Osteoblast (primary cell): ENCODE data around the gene SLC22A12. TPM values are rescaled to one million over a fixed set of nuclear protein-coding genes. Genes with fewer than 3 reads are reported as not detected.

ENCODE experiments used
- DNase-seq: peaks from one replicate; pipeline ENCODE4 v3.0.0; 2011; ENCODE audit warnings: low spot score, mixed read lengths; ENCODE audit not compliant: insufficient read length; ENCODE audit errors: missing footprints
- H2AFZ ChIP-seq: 2 replicates; pipeline ENCODE4 v1.6.0; 2011; ENCODE audit warnings: mild to moderate bottlenecking, low read length
- H3K27ac ChIP-seq: 2 replicates; pipeline ENCODE4 v1.5.1; 2011; ENCODE audit warnings: mild to moderate bottlenecking, low read depth, low read length, moderate library complexity
- H3K27me3 ChIP-seq: 2 replicates; pipeline ENCODE4 v1.6.0; 2012; ENCODE audit warnings: mild to moderate bottlenecking, control low read depth, inconsistent platforms, low read length, moderate library complexity; ENCODE audit not compliant: insufficient read depth
- H3K36me3 ChIP-seq: 2 replicates; pipeline ENCODE4 v1.5.1; 2011; ENCODE audit warnings: mild to moderate bottlenecking, low read length, control low read depth, moderate library complexity; ENCODE audit not compliant: insufficient read depth
- H3K4me1 ChIP-seq: 2 replicates; pipeline ENCODE4 v1.5.1; 2011; ENCODE audit warnings: mild to moderate bottlenecking, low read length, control low read depth, moderate library complexity; ENCODE audit not compliant: insufficient read depth
- H3K4me2 ChIP-seq: 2 replicates; pipeline ENCODE4 v1.6.0; 2011; ENCODE audit warnings: mild to moderate bottlenecking, low read length; ENCODE audit not compliant: insufficient read depth
- H3K4me3 ChIP-seq: fragments of 200-600 bp; sonication (generic); 3 replicates; pipeline ENCODE4 v1.5.1; 2012; ENCODE audit warnings: mild to moderate bottlenecking, low read length, inconsistent platforms; ENCODE audit not compliant: insufficient read depth
- H3K79me2 ChIP-seq: 2 replicates; pipeline ENCODE4 v1.6.0; 2012; ENCODE audit warnings: mild to moderate bottlenecking, low read length, control low read depth, inconsistent platforms; ENCODE audit not compliant: insufficient read depth
- H3K9me3 ChIP-seq: 2 replicates; pipeline ENCODE4 v1.5.1; 2011; ENCODE audit warnings: low read depth, low read length, control low read depth
- H4K20me1 ChIP-seq: 2 replicates; pipeline ENCODE4 v1.6.0; 2012; ENCODE audit warnings: mild to moderate bottlenecking, low read length, control low read depth; ENCODE audit not compliant: insufficient read depth
- CTCF ChIP-seq: IDR thresholded peaks from 2 replicates; pipeline ENCODE4 v1.5.1; 2011; ENCODE audit warnings: mild to moderate bottlenecking, low read depth, low read length, moderate library complexity; ENCODE audit errors: extremely low read depth
- total RNA-seq: library from RNA; depleted of rRNA; stranded (reverse); fragments of >200 nt; gene quantifications from 2 replicates; pipeline ENCODE4 v1.2.3, GENCODE V29; 2012

SLC22A12 gene
- total RNA-seq, 1 donor: not detected

- Histone ChIP-seq H3K36me3 (no peaks in the 10 kb centered on the region), H3K4me1 (no peaks in the 10 kb centered on the region), H4K20me1 (no peaks in the 10 kb centered on the region), H3K4me3 (no peak overlapping the region), H2AFZ (no peak overlapping the region), H3K79me2 (no peaks in the 10 kb centered on the region), H3K27me3 (peaks cover 11% of the 10 kb centered on the region), H3K4me2 (no peak overlapping the region), H3K9me3 (no peaks in the 10 kb centered on the region), H3K27ac (no peak overlapping the region)
- no peak for DNase-seq
- TF ChIP-seq CTCF: no peak
Measured at GRCh38 chr11:64568041-64568571, 22.9 kb upstream of the SLC22A12 start.

- DNase-seq: no peak
- Histone ChIP-seq H2AFZ (no peak overlapping the region), H3K36me3 (no peaks in the 10 kb centered on the region), H3K4me3 (no peak overlapping the region), H3K4me1 (no peaks in the 10 kb centered on the region), H3K79me2 (no peaks in the 10 kb centered on the region), H3K27me3 (peaks cover 14% of the 10 kb centered on the region), H3K4me2 (no peak overlapping the region), H3K27ac (no peak overlapping the region), H4K20me1 (no peaks in the 10 kb centered on the region), H3K9me3 (no peaks in the 10 kb centered on the region)
- TF ChIP-seq CTCF: no peak
Measured at GRCh38 chr11:64568584-64569140, 22.4 kb upstream of the SLC22A12 start.

- Histone ChIP-seq H4K20me1 (no peaks in the 10 kb centered on the region), H3K4me2 (no peak overlapping the region), H3K4me3 (no peak overlapping the region), H3K9me3 (no peaks in the 10 kb centered on the region), H2AFZ (no peak overlapping the region), H3K36me3 (no peaks in the 10 kb centered on the region), H3K4me1 (no peaks in the 10 kb centered on the region), H3K27me3 (peaks cover 19% of the 10 kb centered on the region), H3K79me2 (no peaks in the 10 kb centered on the region), H3K27ac (no peak overlapping the region)
- no peak for TF ChIP-seq CTCF
- DNase-seq: no peak
Measured at GRCh38 chr11:64569300-64569970, 21.6 kb upstream of the SLC22A12 start.

GRCh38 chr11:64570341-64570740 lies 20.7 kb upstream of the SLC22A12 start:
- TF ChIP-seq CTCF: no peak
- Histone ChIP-seq H3K27me3 (peaks cover 27% of the 10 kb centered on the region), H3K4me2 (no peak overlapping the region), H4K20me1 (no peaks in the 10 kb centered on the region), H3K79me2 (no peaks in the 10 kb centered on the region), H3K9me3 (no peaks in the 10 kb centered on the region), H2AFZ (no peak overlapping the region), H3K27ac (no peak overlapping the region), H3K4me1 (no peaks in the 10 kb centered on the region), H3K36me3 (no peaks in the 10 kb centered on the region), H3K4me3 (no peak overlapping the region)
- DNase-seq: no peak
